Measurements from ENCODE around the gene MFSD2B. TPM values are rescaled to one million over a fixed set of nuclear protein-coding genes. Genes with fewer than 3 reads are reported as not detected.

The MFSD2B gene
- total and polyA plus RNA-seq, 2 donors (not counting 1 experiment from before 2014, with no cell fraction given), result not detected

DNA sequence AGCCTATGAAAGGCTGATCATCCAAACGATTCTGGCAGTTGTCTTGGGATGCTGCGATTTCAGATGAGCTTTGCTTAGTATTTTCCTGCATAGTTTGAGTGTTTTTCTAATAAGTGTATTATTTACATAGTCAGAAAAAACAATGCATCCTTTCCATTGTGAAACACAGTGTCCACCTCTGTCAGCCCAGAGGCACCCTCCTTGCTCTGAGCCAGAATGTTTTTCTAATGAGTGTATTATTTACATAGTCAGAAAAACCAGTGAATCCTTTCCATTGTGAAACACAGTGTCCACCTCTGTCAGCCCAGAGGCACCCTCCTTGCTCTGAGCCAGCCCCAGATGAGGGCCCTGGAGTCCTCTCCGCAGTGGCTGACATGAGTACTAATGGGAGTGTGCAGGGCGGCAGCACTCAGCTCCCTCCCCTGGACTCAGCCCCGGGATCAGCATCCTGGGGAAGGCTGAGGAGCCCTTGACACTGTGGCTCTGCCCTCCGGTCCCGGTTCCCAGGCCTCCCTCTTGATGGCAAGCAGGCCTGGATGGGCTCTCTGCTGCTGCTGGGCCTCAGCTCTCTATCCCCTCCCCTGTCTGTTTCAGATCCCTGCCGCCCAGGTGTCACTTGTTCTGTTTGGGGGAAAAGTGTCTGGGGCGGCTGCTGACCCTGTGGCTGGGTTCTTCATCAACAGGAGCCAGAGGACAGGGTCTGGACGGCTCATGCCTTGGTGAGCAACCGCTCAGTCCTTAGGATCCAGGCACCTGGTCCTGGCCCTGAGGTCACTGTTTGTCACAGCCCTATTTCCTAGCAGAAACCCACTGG lies 5.9 kb downstream of the MFSD2B start:
- Histone ChIP-seq H3K27ac (ENCODE audit: low read length in 2 of 2) (no peak overlapping the region), H3K9ac (ENCODE audit: low read length) (no peak overlapping the region), H3K9me3 (ENCODE audit: control extremely low read depth in 1 of 3, control insufficient read depth in 2 of 3, insufficient read depth in 1 of 3, low read length in 2 of 3) (peaks cover 0 to 2% (median 0%) of the 10 kb centered on the region in 3 donors), H4K20me1 (ENCODE audit: control insufficient read depth, insufficient read depth, low read length, poor library complexity, severe bottlenecking) (no peaks in the 10 kb centered on the region), H3K36me3 (replicated peaks in 1 of 2; ENCODE audit: control extremely low read depth in 1 of 2, control insufficient read depth in 1 of 2, extremely low read depth in 1 of 2, insufficient read depth in 2 of 2, low read length in 1 of 2) (no peaks in the 10 kb centered on the region), H3K4me3 (ENCODE audit: control extremely low read depth in 1 of 5, extremely low read depth in 1 of 5, insufficient read depth in 1 of 5, low read depth in 2 of 5, low read length in 4 of 5) (no peak overlapping the region), H3K79me2 (ENCODE audit: control insufficient read depth, insufficient read depth, low read length) (no peaks in the 10 kb centered on the region), H3K4me1 (ENCODE audit: control insufficient read depth in 2 of 2, insufficient read depth in 2 of 2, low read length in 2 of 2) (peaks cover 0 to under 1% of the 10 kb centered on the region in 2 donors), H2AFZ (ENCODE audit: insufficient read depth, low read depth, low read length, poor library complexity, severe bottlenecking) (no peak overlapping the region), H3K4me2 (replicated peaks; ENCODE audit: low read depth, low read length, poor library complexity, severe bottlenecking) (no peak overlapping the region), H3K27me3 (replicated peaks in 1 of 4; ENCODE audit: control extremely low read depth in 1 of 4, control insufficient read depth in 3 of 4, insufficient read depth in 4 of 4, low read length in 3 of 4) (peaks cover 0 to 14% (median 2%) of the 10 kb centered on the region in 4 experiments)
- intact Hi-C loops (cut with micrococcal nuclease), result no loop called here
- WGBS (ENCODE audit: insufficient coverage), result 98% methylated on average over 6 of the region's 11 CpGs
- Mint-ChIP-seq H3K27ac (no peak overlapping the region), H3K4me3 (no peak overlapping the region), H3K27me3 (peaks cover 23% of the 10 kb centered on the region), H3K4me1 (peaks cover 4% of the 10 kb centered on the region), H3K9me3 (ENCODE audit: insufficient read depth) (no peaks in the 10 kb centered on the region)
- ATAC-seq (ENCODE audit: low read depth), result no peak
- ChIA-PET CTCF (no interaction called here), POLR2A (no interaction called here)
- TF ChIP-seq, protein P1, sequence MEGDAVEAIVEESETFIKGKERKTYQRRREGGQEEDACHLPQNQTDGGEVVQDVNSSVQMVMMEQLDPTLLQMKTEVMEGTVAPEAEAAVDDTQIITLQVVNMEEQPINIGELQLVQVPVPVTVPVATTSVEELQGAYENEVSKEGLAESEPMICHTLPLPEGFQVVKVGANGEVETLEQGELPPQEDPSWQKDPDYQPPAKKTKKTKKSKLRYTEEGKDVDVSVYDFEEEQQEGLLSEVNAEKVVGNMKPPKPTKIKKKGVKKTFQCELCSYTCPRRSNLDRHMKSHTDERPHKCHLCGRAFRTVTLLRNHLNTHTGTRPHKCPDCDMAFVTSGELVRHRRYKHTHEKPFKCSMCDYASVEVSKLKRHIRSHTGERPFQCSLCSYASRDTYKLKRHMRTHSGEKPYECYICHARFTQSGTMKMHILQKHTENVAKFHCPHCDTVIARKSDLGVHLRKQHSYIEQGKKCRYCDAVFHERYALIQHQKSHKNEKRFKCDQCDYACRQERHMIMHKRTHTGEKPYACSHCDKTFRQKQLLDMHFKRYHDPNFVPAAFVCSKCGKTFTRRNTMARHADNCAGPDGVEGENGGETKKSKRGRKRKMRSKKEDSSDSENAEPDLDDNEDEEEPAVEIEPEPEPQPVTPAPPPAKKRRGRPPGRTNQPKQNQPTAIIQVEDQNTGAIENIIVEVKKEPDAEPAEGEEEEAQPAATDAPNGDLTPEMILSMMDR (IDR thresholded peaks at IDR 0.05), result no peak
- no peak for TF ChIP-seq EZH2 (IDR thresholded peaks at IDR 0.05; ENCODE audit: borderline replicate concordance, insufficient read depth, low read depth, low read length, poor library complexity, severe bottlenecking)
- DNase-seq, result no peak

DNA sequence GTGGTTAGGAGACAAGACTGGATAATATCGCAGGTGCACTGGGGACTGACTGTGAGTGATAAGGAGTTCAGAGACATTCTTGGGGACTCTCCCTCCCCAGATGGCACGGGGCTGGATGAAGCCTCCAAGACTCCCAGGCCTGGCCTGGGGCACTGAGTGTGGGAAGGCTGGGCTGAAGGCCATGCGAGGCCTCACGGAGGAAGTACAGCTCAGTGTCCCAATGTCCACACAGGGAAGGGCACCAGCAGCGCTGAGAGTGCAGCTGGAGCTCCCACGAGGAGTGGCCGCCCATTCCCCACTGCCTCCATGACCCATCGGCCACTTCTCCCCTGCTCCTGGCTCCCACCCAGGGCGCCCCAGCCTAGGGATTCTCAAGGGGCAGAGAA lies 6.5 kb downstream of the MFSD2B start:
- H3K79me2 ChIP-seq (ENCODE audit: control insufficient read depth, insufficient read depth, low read length), result no peaks in the 10 kb centered on the region
- CTCF ChIA-PET, result no interaction called here
- no peaks in the 10 kb centered on the region for H3K36me3 ChIP-seq (replicated peaks in 1 of 2; ENCODE audit: control extremely low read depth in 1 of 2, control insufficient read depth in 1 of 2, extremely low read depth in 1 of 2, insufficient read depth in 2 of 2, low read length in 1 of 2)
- H3K27ac ChIP-seq (ENCODE audit: low read length in 2 of 2), result no peak overlapping the region
- H3K4me3 ChIP-seq (ENCODE audit: control extremely low read depth in 1 of 5, extremely low read depth in 1 of 5, insufficient read depth in 1 of 5, low read depth in 2 of 5, low read length in 4 of 5), result no peak overlapping the region
- no peaks in the 10 kb centered on the region for H4K20me1 ChIP-seq (ENCODE audit: control insufficient read depth, insufficient read depth, low read length, poor library complexity, severe bottlenecking)
- Mint-ChIP-seq H3K27ac (no peak overlapping the region), H3K27me3 (peaks cover 18% of the 10 kb centered on the region), H3K4me1 (no peaks in the 10 kb centered on the region), H3K4me3 (no peak overlapping the region), H3K9me3 (ENCODE audit: insufficient read depth) (no peaks in the 10 kb centered on the region)
- POLR2A ChIA-PET, result no interaction called here
- 90% methylated on average over 6 of the region's 9 CpGs for WGBS (ENCODE audit: insufficient coverage)
- no peaks in the 10 kb centered on the region for H3K9me3 ChIP-seq (ENCODE audit: control extremely low read depth in 1 of 3, control insufficient read depth in 2 of 3, insufficient read depth in 1 of 3, low read length in 2 of 3)
- intact Hi-C loops (cut with micrococcal nuclease), result no loop called here
- no peak overlapping the region for H3K9ac ChIP-seq (ENCODE audit: low read length)
- H3K27me3 ChIP-seq (replicated peaks in 1 of 4; ENCODE audit: control extremely low read depth in 1 of 4, control insufficient read depth in 3 of 4, insufficient read depth in 4 of 4, low read length in 3 of 4), result peaks cover 0 to 8% (median 0%) of the 10 kb centered on the region in 4 experiments
- ATAC-seq (ENCODE audit: low read depth), result no peak
- DNase-seq, result no peak
- no peaks in the 10 kb centered on the region for H3K4me1 ChIP-seq (ENCODE audit: control insufficient read depth in 2 of 2, insufficient read depth in 2 of 2, low read length in 2 of 2)
- H2AFZ ChIP-seq (ENCODE audit: insufficient read depth, low read depth, low read length, poor library complexity, severe bottlenecking), result no peak overlapping the region
- TF ChIP-seq, protein P1 (IDR thresholded peaks at IDR 0.05), result no peak
- TF ChIP-seq EZH2 (IDR thresholded peaks at IDR 0.05; ENCODE audit: borderline replicate concordance, insufficient read depth, low read depth, low read length, poor library complexity, severe bottlenecking), result no peak
- H3K4me2 ChIP-seq (replicated peaks; ENCODE audit: low read depth, low read length, poor library complexity, severe bottlenecking), result no peak overlapping the region

Data from B cell (primary cell).